Duodenal mucosa (tissue), 2 donors: ENCODE results near the gene OBSCN.

Experiments
- H3K27ac ChIP-seq: one replicate; pipeline ENCODE4 v1.7.0; 2013; ENCODE audit warnings: low read depth, low read length
- H3K27me3 ChIP-seq, 2 donors: one replicate each; pipeline ENCODE4 v1.7.0; 2013; ENCODE audit warnings: low read length in 2 of 2, control low read depth in 1 of 2; ENCODE audit not compliant: insufficient read depth in 2 of 2, control insufficient read depth in 1 of 2
- H3K36me3 ChIP-seq, 2 donors: one replicate each; pipeline ENCODE4 v1.7.0; 2013; ENCODE audit warnings: low read length in 2 of 2, control low read depth in 1 of 2; ENCODE audit not compliant: insufficient read depth in 2 of 2, control insufficient read depth in 1 of 2
- H3K4me1 ChIP-seq, 2 donors: one replicate each; pipeline ENCODE4 v1.7.0; 2013; ENCODE audit warnings: low read length in 2 of 2, control low read depth in 1 of 2; ENCODE audit not compliant: insufficient read depth in 2 of 2, control insufficient read depth in 1 of 2
- H3K4me3 ChIP-seq, 2 donors: one replicate each; pipeline ENCODE4 v1.7.0; 2013; ENCODE audit warnings: low read length in 2 of 2, low read depth in 1 of 2
- H3K9ac ChIP-seq, 2 donors: one replicate each; pipeline ENCODE4 v1.7.0; 2013; ENCODE audit warnings: low read length in 2 of 2, low read depth in 1 of 2
- H3K9me3 ChIP-seq, 2 donors: one replicate each; pipeline ENCODE4 v1.7.0; 2013; ENCODE audit warnings: low read length in 2 of 2, control low read depth in 1 of 2; ENCODE audit not compliant: control insufficient read depth in 1 of 2

Gene OBSCN

DNA sequence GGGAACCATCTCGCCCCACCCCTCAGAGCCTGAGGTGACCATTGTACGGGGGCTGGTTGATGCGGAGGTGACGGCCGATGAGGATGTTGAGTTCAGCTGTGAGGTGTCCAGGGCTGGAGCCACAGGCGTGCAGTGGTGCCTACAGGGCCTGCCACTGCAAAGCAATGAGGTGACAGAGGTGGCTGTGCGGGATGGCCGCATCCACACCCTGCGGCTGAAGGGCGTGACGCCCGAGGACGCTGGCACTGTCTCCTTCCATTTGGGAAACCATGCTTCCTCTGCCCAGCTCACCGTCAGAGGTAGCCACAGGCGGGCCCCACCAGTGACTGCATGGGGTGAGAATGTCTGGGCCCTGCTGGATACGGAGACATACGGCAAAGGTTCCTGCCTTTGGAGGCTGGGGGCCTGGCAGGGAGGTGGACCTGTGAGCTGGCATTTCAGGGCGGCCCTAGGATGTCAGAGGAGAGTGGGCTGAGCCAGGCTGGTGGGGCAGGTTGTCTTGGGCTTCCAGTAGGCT lies 100.3 kb downstream of the OBSCN start:
- H3K27ac ChIP-seq = no peak overlapping the region
- no peaks in the 10 kb centered on the region for H3K4me1 ChIP-seq
- H3K9me3 ChIP-seq = peaks cover 11 to 14% of the 10 kb centered on the region in 2 donors
- H3K9ac ChIP-seq = no peak overlapping the region
- no peak overlapping the region for H3K4me3 ChIP-seq
- H3K27me3 ChIP-seq = no peaks in the 10 kb centered on the region
- H3K36me3 ChIP-seq = no peaks in the 10 kb centered on the region

DNA sequence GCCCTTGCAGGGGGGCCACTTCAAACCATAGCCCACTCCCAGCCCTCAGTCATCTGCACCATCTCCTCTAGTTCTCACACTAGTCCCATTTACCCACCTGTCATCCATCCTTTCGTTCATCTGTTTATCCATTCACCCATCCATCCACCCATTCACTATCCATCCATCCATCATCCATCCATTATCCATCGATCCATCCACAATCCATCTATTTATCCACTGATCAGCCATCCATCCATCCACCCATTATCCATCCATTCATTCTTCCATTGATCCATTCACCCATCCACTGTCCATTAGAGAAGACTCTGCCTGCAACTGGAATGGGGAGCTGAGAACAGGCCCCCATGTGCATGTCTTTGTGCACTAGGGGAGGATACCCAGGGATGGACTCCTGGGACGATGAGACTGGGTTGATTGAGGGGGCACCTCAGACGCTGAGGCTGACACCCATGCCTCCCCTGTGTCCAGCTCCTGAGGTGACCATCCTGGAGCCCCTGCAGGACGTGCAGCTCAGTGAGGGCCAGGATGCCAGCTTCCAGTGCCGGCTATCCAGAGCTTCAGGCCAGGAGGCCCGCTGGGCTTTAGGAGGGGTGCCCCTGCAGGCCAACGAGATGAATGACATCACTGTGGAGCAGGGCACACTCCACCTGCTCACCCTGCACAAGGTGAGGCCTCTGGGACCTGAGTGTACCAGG lies 100.9 kb downstream of the OBSCN start:
- Histone ChIP-seq H3K9me3 (peaks cover 10 to 14% of the 10 kb centered on the region in 2 donors), H3K9ac (no peak overlapping the region), H3K36me3 (no peaks in the 10 kb centered on the region), H3K4me3 (no peak overlapping the region), H3K27me3 (no peaks in the 10 kb centered on the region), H3K4me1 (no peaks in the 10 kb centered on the region), H3K27ac (no peak overlapping the region)

DNA sequence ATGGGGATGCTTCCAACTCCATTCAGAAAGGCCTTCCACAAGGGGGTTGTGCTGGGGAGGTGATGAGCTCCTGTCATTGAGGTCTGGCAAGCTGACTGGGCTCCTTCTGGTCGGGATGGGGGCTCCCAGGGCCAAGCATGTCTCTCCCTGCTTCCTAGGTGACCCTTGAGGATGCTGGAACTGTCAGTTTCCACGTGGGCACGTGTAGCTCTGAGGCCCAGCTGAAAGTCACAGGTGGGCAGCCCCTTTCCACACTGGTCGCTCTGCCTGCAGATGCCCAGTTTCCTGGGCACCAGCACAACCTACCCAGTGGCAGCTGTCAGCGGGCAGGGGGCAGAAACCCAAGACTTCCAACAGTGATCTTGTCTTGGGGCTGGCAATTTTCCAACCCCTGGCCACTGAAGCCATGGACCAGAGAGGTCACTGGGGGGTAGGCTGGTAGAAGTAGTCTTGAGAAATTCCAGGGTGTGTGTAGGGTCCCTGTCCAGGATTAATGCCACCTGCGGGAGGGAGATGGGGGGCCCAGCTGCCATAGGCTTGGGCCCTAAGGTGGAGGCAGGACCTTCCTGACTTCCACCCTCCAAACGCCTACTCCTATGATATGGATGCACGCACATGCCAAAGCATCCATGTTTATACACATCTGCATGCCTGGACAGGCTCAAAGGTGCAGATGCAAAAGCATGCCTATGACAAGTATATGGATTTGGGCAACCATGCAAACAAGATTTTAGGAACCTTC lies 101.7 kb downstream of the OBSCN start:
- no peaks in the 10 kb centered on the region for H3K27me3 ChIP-seq
- no peak overlapping the region for H3K27ac ChIP-seq
- H3K9me3 ChIP-seq = peaks cover 10 to 14% of the 10 kb centered on the region in 2 donors
- H3K4me3 ChIP-seq = no peak overlapping the region
- no peak overlapping the region for H3K9ac ChIP-seq
- no peaks in the 10 kb centered on the region for H3K4me1 ChIP-seq
- H3K36me3 ChIP-seq = no peaks in the 10 kb centered on the region

DNA sequence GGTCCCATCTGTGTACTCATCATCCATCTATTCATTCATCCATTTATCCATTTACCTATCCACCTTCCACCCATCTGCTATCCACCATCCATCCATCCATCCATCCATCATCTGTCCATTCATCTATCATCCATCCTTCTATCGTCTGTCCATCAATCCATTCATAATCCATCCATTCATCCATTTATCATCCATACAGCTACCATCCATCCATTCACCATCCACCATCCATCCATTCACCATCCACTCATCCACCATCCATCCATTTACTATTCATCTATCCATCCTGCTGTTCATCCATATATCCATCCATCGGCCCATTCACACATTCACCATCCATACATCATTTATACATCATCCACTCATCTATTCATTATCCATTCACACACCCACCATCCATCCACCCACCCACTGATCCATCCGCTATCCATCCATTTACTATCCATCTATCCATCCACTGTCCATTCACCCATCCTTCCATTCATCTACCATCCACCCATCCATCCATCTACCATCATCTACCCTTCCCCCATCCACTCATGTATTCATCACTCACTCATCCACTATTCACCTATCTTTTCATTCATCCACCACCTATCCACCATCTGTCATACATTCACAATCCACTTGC lies 102.4 kb downstream of the OBSCN start:
- H3K9ac ChIP-seq = no peak overlapping the region
- H3K27ac ChIP-seq = no peak overlapping the region
- H3K4me3 ChIP-seq = no peak overlapping the region
- no peaks in the 10 kb centered on the region for H3K27me3 ChIP-seq
- H3K9me3 ChIP-seq = peaks cover 10 to 14% of the 10 kb centered on the region in 2 donors
- H3K36me3 ChIP-seq = no peaks in the 10 kb centered on the region
- H3K4me1 ChIP-seq = no peaks in the 10 kb centered on the region

DNA sequence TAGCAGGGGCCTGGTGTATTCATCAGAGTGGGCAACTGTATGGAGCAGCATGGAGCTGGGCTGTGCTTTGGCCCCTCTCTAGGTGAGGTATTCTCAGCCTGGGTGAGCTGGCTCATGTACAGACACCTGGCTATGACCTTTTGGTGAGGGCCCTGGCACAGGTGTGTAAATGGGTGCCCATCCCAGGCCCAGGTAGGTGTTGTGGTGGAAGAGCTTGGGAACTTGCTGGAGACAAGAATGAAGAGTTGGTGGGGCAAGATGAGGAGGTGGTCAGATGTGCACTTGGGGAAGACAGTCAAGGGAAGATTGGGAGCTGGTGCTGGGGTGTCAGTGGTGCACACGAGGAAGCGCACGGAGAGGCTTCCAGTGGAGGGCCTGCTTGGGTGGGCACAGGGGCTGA lies 103.2 kb downstream of the OBSCN start:
- Histone ChIP-seq H3K9ac (no peak overlapping the region), H3K4me3 (no peak overlapping the region), H3K27me3 (no peaks in the 10 kb centered on the region), H3K36me3 (no peaks in the 10 kb centered on the region), H3K9me3 (peaks cover 10 to 14% of the 10 kb centered on the region in 2 donors), H3K27ac (no peak overlapping the region), H3K4me1 (no peaks in the 10 kb centered on the region)

DNA sequence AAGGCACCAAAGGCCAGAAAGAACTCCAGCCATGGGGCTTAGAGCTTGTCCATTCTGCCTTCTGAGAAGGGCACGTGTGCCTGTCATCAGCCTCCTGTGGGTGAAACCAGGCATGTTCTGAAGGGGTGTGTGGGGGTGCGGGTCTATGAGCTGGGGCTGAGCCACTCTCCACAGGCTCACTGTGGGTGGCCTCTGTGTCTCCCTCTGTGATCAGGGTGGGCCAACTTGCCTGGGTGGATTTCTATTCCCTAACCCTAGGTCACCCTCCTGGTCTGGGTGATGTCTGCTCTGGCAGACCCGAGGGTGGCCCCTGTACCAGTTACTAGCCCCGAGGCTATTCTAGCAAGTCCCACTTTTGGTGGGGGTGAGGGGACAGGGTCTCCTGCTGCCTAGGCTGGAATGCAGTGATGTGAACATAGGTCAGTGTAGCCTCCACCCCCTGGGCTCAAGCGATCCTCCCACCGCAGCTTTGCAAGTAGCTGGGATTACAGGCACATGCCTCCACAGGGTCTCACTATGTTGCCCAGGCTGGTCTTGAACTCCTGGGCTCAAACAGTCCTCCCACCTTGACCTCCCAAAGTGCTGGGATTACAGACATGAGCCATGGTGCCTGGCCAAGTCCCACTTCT lies 104.4 kb downstream of the OBSCN start:
- H3K9me3 ChIP-seq = peaks cover 10 to 14% of the 10 kb centered on the region in 2 donors
- H3K4me3 ChIP-seq = no peak overlapping the region
- H3K4me1 ChIP-seq = no peaks in the 10 kb centered on the region
- no peak overlapping the region for H3K27ac ChIP-seq
- H3K36me3 ChIP-seq = no peaks in the 10 kb centered on the region
- no peak overlapping the region for H3K9ac ChIP-seq
- no peaks in the 10 kb centered on the region for H3K27me3 ChIP-seq

DNA sequence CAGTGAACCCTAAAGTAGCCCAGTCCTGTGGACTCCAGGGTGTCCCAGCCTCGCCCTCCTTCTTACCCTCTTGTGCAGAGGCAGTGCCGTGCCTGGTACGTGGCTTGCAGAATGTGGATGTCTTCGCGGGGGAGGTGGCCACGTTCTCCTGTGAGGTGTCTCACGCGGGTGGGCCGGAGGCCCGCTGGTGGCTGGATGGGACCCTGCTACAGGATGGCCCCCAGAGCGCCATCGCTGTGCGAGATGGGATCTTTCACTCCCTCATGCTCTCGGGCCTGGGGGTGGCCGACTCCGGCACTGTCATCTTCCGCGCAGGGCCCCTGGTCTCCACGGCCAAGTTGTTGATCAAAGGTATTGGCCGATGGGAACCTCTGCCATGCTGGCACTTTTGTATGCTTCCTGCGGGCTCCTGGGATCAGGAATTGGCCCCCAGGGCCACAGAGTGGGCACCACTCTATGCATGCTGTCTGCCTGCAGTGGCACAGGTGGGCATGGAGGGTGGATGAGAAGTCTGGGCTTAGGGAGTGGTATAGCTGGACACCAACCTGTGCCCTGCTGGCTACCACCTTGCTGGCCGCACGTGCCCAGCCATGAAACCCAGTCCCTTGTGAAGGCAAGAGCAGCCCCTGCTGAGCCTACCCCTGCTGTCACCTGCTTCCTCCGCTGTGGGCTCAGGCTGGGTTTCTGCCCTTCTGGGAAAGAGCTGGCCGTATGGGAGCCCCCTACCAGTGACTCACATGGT lies 105.9 kb downstream of the OBSCN start:
- H3K27me3 ChIP-seq = no peaks in the 10 kb centered on the region
- no peak overlapping the region for H3K27ac ChIP-seq
- no peak overlapping the region for H3K9ac ChIP-seq
- no peak overlapping the region for H3K4me3 ChIP-seq
- H3K9me3 ChIP-seq = peaks cover 10 to 14% of the 10 kb centered on the region in 2 donors
- H3K36me3 ChIP-seq = no peaks in the 10 kb centered on the region
- no peaks in the 10 kb centered on the region for H3K4me1 ChIP-seq

DNA sequence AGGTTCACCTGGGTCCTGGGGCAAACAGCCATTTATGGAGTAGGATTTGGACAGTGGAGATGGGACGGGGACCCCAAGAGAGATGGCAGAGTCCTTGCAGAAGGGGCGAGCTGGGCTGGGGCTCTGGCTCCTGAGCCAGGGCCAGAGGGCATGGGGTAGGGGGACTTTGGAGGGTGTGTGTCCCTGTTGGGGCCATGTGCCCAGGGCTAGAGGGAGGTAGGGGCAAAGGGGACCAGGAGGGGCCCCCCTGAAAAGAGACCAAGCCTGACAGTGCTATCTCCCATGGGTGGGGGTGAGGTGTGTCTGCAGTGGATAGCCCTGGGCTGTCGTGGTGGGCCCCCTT lies 106.4 kb downstream of the OBSCN start:
- Histone ChIP-seq H3K9ac (no peak overlapping the region), H3K9me3 (peaks cover 10 to 14% of the 10 kb centered on the region in 2 donors), H3K4me3 (no peak overlapping the region), H3K27me3 (no peaks in the 10 kb centered on the region), H3K4me1 (no peaks in the 10 kb centered on the region), H3K27ac (no peak overlapping the region), H3K36me3 (peaks cover 0 to under 1% of the 10 kb centered on the region in 2 donors)

DNA sequence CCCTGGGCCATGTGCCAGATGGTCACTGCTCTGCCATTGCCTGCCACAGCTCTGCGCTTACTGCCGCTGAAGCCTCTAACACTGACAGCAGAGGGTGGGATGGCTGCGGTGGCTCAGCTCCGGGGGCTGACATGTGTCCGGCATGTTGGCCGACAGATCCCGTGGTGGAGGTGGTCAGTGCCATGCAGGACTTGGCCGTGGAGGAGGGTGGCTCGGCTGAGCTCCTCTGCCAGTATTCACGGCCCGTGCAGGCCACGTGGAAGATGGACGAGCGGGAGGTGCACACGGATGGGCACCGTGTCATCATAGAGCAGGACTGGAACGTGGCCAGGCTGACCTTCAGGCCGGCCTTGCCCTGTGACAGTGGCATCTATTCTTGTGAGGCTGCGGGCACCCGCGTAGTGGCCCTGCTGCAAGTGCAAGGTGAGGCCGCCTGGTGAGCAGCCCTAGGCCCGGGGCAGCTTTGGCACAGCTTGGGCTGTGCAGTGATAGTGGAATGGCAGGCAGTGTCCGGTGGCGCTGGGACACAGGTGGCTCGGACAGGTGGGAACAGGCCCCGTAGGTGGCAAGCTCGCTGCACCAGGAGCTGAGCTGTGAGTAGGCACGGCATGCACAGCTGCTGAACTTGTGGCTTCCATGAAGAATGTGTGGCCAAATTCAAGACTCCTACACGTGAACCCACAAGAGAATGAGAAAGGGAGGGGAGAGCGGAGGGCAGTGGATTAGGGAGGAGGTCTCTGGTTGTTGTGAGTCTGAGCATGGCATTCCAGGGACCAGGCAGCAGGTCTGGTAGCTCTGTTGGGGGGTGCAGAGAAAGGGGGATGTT lies 107.0 kb downstream of the OBSCN start:
- Histone ChIP-seq H3K36me3 (peaks cover 0 to 7% of the 10 kb centered on the region in 2 donors), H3K4me3 (no peak overlapping the region), H3K9me3 (peaks cover 10 to 14% of the 10 kb centered on the region in 2 donors), H3K27me3 (no peaks in the 10 kb centered on the region), H3K4me1 (no peaks in the 10 kb centered on the region), H3K9ac (no peak overlapping the region), H3K27ac (no peak overlapping the region)
